COLO668 (cell line): Measurements from ENCODE around the gene USP5.

Source experiments
- DNase-seq: peaks from one replicate; lab custom pipeline; 2025; ENCODE audit not compliant: unreplicated experiment; lab: John Stamatoyannopoulos, UW

USP5 gene

DNA sequence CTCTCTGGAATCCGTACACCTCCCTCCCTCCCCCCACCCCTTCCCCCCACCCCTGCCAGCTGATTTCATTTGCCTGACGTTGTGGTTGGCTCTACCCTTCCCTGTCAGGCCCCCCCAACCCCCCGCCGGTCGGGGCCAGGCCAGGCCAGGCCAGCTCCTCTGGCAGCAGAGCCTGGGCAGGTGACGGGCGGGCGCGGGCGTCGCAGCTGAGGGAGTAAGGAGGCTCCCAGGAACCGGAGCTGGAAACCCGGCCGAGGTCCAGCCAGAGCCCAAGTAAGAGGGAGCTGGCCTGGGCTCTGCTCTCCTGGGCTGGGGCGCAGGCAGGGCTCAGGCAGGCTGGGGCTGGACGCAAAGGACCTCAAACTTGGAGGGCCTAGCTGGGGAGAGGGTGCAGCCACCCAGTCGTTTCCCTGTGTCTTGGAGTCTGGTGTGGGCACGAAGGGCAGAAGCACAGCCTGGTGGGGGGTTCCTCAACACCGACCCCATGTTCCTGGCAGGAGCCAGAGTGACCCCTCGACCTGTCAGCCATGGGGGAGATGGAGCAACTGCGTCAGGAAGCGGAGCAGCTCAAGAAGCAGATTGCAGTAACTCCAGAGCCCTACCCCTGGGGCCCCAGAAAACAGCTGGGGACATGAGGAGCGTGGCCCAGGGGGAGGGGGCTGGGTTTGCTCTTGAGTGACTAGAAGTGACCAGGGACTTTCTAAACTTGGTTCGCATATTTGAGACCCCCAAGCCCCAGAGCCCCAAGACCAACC lies 11.0 kb upstream of the USP5 start, which contains the start of gene GNB3:
GNB3 (plus strand) TSS at position 165 of the 755 bp plus-strand sequence; CDS start at position 528, 363 bp downstream.
- no peak for DNase-seq

DNA sequence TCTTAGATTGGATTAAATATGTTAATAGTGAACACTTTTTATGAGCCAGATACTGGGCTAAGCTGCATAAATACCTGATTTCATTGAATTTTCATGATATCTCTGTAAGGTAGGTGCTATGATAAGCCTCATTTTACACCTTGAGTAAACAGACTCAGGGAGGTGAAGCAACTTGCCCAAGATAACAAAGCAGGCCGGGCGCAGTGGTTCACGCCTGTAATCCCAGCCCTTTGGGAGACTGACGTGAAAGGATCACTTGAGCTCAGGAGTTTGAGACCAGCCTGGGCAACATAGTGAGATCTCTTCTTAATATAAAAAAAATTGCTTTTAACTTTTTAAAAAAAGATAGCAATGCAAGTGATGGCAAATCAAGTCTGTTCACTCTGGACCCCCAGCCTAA lies 9.9 kb upstream of the USP5 start:
- DNase-seq = no peak

DNA sequence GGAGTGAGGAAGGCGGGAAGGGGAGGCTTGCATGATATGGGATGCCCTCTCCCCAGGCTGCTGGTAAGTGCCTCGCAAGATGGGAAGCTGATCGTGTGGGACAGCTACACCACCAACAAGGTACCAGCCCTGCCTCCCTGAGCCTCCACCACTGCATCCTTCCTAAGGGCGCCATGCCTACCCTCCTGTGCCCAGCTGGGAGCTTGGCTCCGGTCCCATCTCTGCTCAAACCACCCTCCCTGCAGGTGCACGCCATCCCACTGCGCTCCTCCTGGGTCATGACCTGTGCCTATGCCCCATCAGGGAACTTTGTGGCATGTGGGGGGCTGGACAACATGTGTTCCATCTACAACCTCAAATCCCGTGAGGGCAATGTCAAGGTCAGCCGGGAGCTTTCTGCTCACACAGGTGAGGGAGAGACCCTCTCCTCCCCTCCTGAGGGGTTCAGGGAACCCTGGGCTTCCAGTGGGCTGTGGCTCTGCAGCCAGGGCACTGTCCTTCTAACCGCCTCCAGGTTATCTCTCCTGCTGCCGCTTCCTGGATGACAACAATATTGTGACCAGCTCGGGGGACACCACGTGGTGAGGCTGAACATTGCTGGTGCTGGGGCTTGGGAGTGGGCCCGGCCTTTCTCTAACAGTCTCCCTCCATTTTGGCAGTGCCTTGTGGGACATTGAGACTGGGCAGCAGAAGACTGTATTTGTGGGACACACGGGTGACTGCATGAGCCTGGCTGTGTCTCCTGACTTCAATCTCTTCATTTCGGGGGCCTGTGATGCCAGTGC lies 8.6 kb upstream of the USP5 start:
- peak; percentile 26 for DNase-seq

DNA sequence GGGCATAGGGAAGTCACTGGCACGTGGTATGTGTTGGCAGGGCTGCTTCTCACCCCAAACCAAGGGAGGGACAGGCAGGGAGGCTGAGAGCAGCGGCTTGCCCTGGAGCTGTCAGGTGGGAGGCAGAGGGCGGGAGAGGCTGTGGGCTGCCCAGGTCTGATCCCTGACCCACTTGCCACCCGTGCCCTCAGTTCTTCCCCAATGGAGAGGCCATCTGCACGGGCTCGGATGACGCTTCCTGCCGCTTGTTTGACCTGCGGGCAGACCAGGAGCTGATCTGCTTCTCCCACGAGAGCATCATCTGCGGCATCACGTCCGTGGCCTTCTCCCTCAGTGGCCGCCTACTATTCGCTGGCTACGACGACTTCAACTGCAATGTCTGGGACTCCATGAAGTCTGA lies 6.6 kb upstream of the USP5 start:
- DNase-seq = no peak

DNA sequence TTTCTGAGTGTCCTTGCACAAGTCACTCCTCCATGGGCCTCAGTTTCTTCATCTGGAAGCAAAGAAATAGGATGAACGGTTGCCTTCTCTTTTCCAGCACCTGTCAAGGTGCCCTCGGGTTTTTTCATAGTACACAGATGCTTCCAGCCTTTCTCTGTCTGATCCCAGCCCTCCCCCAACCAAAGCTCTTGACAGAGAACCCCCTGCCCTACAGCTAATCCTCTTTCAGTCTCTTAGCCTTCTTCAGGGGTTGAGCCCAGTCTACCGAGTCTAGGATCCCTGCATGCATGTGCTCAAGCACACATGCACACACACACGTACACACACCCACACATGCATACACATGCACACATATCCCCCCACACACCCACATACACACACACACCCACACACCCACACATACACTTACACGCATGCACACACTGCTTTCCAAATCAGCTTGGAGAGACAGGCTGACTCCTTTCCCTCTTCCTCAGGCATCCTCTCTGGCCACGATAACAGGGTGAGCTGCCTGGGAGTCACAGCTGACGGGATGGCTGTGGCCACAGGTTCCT lies 5.6 kb upstream of the USP5 start:
- no peak for DNase-seq

DNA sequence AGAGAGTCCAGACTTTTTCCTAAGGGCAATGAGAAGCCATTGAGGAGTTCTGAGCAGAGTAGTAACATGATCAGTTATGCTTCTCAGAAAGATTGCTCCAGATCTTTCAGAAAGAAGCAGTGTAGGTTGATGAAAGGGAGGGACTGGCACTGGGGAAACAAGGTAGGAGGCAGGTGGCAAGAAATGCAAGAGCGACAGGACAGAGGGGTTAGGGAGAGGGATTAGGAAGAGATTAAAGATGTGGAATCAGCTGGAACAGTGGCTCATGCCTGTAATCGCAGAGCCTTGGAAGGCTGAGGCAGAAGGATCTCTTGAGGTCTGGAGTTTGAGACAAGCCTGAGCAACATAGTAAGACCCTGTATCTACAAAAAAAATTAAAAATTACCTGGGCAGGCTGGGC lies 4.3 kb upstream of the USP5 start:
- no peak for DNase-seq

DNA sequence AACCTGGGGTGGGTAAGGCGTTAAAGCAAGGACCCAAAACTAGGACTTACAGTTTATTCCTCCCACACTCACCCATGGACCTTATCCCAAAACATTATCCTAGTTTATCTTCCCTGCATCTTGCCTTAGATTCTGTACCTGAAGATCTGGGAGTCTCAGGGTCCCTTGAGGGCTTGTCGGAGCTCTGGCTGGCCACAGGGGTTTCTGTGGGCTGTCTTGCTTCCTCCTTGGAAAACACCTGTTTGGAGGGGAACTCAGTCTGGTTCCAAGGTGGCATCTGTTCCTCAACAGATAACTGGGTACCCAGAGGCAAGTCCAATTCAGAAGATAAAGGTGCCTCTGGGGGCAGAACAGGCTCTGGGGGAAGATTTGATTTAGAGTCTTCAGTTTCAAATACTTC lies 2.5 kb upstream of the USP5 start:
- no peak for DNase-seq

DNA sequence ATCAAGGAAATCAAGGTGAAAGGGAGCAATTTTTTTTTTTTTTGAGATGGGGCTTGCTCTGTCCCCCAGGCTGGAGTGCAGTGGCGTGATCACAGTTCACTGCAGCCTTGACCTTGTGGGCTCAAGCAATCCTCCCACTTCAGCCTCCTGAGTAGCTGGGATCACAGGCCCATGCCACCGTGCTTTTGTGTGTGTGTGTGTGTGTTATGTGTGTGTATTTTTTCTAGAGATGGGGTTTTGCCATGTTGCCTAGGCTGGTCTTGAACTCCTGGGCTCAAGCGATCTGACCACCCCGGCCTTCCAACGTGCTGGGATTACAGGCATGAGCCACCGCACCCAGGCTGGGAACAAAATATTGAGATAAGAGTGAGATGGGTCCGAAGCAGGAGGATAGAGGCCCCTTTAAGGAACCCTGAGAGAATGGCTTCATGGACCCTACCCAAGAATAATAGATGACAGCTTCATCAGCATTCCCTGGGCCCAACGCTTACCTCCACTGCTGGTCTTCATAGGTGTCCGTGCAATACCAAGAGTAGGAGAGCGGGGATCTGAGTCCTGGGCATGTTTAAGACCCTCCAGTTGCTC lies 1.9 kb upstream of the USP5 start:
- DNase-seq = no peak

DNA sequence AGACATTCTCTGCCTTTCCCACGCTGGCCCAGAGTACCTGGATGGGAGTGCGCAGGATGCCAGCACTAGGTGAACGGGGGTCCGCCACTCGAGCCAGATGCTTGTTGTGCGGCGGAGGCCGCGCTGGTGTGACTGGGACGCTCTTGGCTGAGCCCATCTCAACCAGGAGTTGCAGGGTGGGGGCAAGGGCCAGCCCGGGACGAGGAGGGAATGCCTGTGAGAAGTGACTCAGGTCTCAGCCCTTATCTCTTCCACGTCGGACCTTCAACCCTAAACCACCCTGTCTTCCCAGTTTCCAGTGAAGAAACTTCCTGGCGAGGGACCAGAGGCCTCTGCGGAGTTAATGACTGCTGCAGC lies 1.2 kb upstream of the USP5 start:
- no peak for DNase-seq

DNA sequence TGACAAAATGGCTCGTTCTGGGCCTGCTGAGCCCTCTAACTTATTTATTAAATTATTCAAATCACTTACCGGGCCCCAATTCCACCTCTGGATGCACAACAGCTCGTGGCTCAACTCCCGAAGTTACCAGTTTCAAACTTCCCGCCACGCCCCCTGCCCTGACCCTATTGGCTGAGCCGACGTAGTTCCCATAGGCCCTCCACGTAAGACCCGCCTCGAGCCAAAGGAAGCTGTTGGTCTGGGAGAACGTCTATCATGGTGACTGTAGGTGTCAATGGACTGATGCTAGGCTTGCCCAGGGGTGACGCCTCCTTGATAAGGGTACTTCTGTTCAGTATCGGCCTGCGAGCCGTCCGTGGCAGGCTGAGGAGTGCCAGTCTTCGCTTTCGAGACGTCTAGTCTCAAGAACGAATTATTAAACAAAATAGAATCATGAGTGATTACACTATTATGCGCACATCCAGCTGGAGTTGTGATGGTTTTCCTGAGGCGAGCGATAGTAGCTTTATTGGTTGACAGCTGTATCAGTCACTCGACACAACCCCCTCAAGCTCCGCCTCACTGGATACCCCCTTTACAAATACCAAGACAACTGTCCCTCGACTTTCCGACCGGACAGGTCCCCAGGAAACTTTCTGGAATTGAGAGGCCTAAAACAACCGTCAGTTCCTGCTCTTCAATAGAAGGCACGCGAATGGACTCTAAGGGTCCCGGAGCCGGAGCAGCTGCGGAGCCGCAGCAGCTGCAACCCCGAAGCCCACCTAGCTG lies 613 bp upstream of the USP5 start, which contains the start of gene CDCA3:
CDCA3 (minus strand) TSS at position 134 of the 768 bp plus-strand sequence. CDS start 334 bp downstream, outside the sequence.
- peak; percentile 91 for DNase-seq

DNA sequence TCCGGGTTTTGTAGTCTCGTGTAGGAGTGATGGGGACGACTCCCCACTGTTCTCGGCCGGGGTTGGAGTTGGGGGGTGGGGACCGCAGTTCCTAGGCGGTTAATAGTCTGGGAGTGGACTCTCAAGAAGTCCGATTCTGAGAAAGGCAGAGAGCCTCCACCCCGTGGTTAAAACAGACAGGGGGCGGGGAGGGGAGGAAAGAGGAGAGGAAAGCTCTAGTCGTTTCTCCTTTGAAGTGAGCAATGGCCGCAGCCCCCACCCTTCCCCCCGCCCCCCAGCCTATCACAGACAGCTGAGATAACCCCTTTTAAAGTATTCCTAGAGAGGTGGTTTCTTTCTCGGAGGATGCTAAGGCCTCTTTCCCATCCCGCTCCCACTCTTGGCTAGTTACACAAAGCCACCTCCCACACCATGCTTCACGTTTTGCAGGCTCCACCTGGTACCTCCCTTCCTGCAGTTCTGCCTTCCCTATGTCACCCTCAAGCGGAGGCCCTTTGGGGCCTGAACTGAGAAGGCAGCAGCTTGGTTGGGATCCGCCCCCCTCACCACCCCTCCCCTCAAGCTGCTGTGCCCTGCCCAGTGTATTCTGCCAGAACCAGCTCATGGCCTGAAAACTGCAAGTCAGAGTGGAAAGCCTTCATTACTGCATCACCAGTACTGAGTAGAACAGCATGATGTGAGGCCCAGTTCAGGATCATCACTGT lies 853 bp downstream of the USP5 start:
- peak; percentile 20 for DNase-seq

DNA sequence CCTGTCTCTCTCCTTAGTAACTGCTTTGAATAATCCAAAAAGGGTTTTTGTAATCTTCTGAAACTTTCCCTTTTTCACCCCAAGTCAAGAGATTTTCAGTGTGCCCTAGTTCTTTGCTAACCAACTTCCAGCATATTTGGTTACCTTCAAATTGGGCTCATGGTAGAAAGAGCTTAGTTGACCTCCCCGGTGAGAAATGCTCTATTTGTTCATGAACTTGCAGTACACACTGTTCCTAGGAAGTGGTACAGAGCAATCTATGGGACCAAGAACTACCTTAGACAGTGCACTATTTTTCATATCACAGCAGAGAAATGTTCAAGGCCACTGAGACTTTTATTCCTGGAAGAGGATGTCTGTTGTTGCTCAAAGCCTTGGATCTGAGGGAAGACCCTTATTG lies 1.7 kb downstream of the USP5 start:
- no peak for DNase-seq

DNA sequence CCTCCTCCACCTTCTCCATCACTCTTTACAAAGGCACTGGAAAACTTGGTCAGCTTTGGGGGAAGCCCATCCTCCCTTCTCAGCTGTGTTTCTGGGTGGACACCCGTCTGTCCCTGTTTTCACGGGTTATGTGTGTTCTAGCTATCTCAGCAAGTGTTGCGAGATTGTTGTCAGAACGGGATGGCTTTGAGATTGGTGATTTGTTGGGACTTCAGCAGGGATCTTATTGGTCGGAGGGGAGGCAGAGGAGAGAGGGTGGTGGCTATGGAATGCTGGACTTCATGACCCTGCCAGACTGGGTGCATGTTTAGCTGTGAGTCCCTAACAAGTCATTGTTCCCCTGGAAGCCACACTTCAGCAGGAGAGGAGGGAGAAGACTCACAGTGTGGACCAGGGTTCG lies 2.1 kb downstream of the USP5 start:
- DNase-seq = no peak

DNA sequence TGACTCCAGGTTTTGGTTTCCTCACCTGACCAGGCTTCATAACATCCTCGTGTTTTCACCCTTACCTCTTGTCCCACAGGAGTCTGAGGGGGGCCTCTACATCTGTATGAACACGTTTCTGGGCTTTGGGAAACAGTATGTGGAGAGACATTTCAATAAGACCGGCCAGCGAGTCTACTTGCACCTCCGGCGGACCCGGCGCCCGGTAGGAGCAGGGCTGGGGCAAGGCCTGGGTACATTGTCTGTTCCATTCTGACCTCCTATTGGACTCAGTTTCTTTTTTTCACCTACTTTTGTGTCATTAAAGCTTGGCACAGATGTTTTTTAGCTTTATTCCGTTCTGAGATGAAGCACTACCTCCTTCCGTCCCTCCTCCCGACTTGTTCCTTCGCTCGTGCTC lies 3.4 kb downstream of the USP5 start:
- no peak for DNase-seq

DNA sequence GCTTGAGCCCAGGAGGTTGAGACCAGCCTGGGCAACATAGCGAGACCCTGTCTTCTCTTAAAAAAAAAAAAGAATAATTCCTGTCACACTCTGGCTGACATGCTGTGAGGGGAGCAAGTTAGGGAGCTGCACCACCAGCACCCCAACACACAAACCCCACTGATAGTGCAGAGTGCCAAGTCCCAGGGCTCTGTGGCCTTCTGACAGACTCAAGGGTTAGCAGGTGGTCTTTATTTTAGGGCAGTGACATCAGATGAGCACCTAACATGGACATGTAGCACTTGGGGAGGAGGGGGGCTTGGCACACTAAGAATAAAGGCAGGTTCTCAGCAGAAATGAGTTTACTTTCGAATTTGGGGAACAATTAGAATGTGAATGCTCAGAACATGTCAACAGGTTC lies 6.8 kb downstream of the USP5 start:
- no peak for DNase-seq

DNA sequence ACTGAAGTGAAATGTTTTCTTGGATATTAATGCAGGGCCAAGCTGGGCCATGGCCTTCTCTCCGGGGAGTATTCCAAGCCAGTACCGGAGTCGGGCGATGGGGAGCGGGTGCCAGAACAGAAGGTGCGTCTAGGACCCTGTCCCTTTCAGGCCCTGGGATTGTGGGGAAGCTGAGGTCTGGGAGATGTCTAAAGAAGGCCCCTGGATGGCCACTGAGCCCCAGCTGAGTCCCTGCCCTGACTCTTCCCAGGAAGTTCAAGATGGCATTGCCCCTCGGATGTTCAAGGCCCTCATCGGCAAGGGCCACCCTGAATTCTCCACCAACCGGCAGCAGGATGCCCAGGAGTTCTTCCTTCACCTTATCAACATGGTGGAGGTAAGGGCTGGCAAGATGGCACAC lies 8.2 kb downstream of the USP5 start:
- DNase-seq = no peak

DNA sequence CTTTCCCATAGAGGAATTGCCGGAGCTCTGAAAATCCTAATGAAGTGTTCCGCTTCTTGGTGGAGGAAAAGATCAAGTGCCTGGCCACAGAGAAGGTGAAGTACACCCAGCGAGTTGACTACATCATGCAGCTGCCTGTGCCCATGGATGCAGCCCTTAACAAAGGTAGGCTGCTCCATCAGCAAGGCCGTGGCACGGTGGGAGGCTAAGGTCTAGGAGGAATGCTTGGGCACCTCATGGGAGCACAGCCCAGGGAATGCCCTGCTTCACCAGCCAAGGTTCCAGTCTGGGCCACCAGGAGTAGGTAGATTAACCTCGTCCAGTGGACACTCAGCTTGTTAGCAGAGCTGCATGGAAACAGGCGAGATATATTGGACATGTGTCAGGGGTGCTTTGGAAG lies 9.0 kb downstream of the USP5 start:
- DNase-seq = no peak

DNA sequence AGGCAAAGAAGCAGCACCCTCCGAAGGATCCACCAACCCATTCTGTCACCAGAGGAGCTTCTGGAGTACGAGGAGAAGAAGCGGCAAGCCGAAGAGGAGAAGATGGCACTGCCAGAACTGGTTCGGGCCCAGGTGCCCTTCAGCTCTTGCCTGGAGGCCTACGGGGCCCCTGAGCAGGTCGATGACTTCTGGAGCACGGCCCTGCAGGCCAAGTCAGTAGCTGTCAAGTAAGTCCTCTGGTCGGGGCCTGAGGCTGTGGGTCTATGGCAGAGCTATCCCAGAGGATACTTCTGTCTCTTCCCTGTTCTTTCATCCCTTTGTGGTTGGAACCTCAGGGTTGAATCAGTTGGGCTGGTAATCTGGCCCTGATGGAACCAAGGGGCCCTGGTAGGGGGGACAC lies 9.4 kb downstream of the USP5 start:
- DNase-seq = no peak

DNA sequence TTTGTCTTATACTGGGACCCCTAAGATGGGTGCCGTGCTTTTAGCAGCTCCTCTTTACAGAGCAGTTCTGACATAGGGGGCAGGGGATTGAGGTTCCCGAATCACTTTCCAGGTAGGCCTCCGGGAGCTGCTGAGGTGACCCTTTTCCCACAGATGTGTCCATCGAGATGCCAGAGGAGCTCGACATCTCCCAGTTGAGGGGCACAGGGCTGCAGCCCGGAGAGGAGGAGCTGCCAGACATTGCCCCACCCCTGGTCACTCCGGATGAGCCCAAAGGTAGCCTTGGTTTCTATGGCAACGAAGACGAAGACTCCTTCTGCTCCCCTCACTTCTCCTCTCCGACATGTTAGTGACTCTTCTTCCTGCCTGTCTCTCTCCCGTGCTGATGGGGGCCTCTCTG lies 11.1 kb downstream of the USP5 start:
- no peak for DNase-seq

DNA sequence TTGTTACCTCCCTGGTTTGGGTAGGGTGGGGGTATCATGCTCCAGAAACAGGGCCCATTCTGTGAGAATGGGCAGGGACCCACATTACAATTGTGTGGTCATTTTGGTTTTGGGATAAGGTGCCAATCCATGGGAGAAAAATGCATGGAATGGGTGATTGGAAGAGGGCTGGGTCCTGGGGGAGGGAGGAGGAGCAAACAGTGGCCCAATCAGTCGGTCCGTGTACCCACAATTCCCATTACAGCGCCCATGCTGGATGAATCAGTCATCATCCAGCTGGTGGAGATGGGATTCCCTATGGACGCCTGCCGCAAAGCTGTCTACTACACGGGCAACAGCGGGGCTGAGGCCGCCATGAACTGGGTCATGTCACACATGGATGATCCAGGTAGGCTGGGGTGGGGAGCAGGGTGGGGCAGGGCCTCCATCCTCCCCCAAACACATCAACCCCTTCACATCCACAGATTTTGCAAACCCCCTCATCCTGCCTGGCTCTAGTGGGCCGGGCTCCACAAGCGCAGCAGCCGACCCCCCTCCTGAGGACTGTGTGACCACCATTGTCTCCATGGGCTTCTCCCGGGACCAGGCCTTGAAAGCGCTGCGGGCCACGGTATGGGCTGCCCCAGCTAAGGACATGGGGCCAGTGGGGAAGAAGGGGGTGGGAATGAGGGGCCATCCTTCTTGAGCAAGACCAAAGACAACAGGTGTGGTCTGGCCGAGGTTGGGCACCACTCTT lies 11.8 kb downstream of the USP5 start:
- no peak for DNase-seq
